Duodenal mucosa (tissue), 2 donors: ENCODE data around the gene SELENOV.

Experiments used
- H3K27ac ChIP-seq: one replicate; pipeline ENCODE4 v1.7.0; 2013; ENCODE audit warnings: low read depth, low read length
- H3K27me3 ChIP-seq, 2 donors: one replicate each; pipeline ENCODE4 v1.7.0; 2013; ENCODE audit warnings: low read length in 2 of 2, control low read depth in 1 of 2; ENCODE audit not compliant: insufficient read depth in 2 of 2, control insufficient read depth in 1 of 2
- H3K36me3 ChIP-seq, 2 donors: one replicate each; pipeline ENCODE4 v1.7.0; 2013; ENCODE audit warnings: low read length in 2 of 2, control low read depth in 1 of 2; ENCODE audit not compliant: insufficient read depth in 2 of 2, control insufficient read depth in 1 of 2
- H3K4me1 ChIP-seq, 2 donors: one replicate each; pipeline ENCODE4 v1.7.0; 2013; ENCODE audit warnings: low read length in 2 of 2, control low read depth in 1 of 2; ENCODE audit not compliant: insufficient read depth in 2 of 2, control insufficient read depth in 1 of 2
- H3K4me3 ChIP-seq, 2 donors: one replicate each; pipeline ENCODE4 v1.7.0; 2013; ENCODE audit warnings: low read length in 2 of 2, low read depth in 1 of 2
- H3K9ac ChIP-seq, 2 donors: one replicate each; pipeline ENCODE4 v1.7.0; 2013; ENCODE audit warnings: low read length in 2 of 2, low read depth in 1 of 2
- H3K9me3 ChIP-seq, 2 donors: one replicate each; pipeline ENCODE4 v1.7.0; 2013; ENCODE audit warnings: low read length in 2 of 2, control low read depth in 1 of 2; ENCODE audit not compliant: control insufficient read depth in 1 of 2

Gene SELENOV

GRCh38 chr19:39533791-39534190 lies 18.9 kb downstream of the SELENOV start:
- Histone ChIP-seq H3K9ac (no peak overlapping the region), H3K36me3 (no peaks in the 10 kb centered on the region), H3K27me3 (no peaks in the 10 kb centered on the region), H3K4me1 (peaks cover 1 to 14% of the 10 kb centered on the region in 2 donors), H3K4me3 (no peak overlapping the region), H3K27ac (no peak overlapping the region), H3K9me3 (no peaks in the 10 kb centered on the region)

GRCh38 chr19:39539165-39539517 lies 24.2 kb downstream of the SELENOV start:
- H3K27ac ChIP-seq, result peak overlapping the region; percentile 86
- peaks cover 0 to 3% of the 10 kb centered on the region in 2 donors for H3K27me3 ChIP-seq
- no peaks in the 10 kb centered on the region for H3K36me3 ChIP-seq
- no peaks in the 10 kb centered on the region for H3K9me3 ChIP-seq
- peak overlapping the region; percentile 85 to 87 for H3K9ac ChIP-seq
- peak overlapping the region; percentile 88 to 91 for H3K4me3 ChIP-seq
- H3K4me1 ChIP-seq, result peaks cover 6 to 17% of the 10 kb centered on the region in 2 donors

- peaks cover 6 to 17% of the 10 kb centered on the region in 2 donors for H3K4me1 ChIP-seq
- H3K27ac ChIP-seq, result peak within 1 kb of the TSS; percentile 86
- peaks cover 0 to 4% of the 10 kb centered on the region in 2 donors for H3K27me3 ChIP-seq
- H3K36me3 ChIP-seq, result no peaks in the 10 kb centered on the region
- no peaks in the 10 kb centered on the region for H3K9me3 ChIP-seq
- peak within 1 kb of the TSS; percentile 85 to 90 for H3K9ac ChIP-seq
- H3K4me3 ChIP-seq, result peak within 1 kb of the TSS; percentile 88 to 91
Observed at GRCh38 chr19:39539518-39540332, 24.8 kb downstream of the SELENOV start, which contains the start of gene EID2. Gene EID2, minus strand, starts transcription at chr19:39540161. Its CDS starts 82 bp downstream, at chr19:39540079.

- Histone ChIP-seq H3K4me1 (peaks cover 6 to 17% of the 10 kb centered on the region in 2 donors), H3K36me3 (no peaks in the 10 kb centered on the region), H3K27ac (no peak overlapping the region), H3K27me3 (peaks cover 0 to 4% of the 10 kb centered on the region in 2 donors), H3K9me3 (no peaks in the 10 kb centered on the region), H3K4me3 (peak overlapping the region in 1 of 2 donors; percentile 91), H3K9ac (peak overlapping the region in 1 of 2 donors; percentile 90)
Observed at GRCh38 chr19:39540333-39540673, 25.4 kb downstream of the SELENOV start.

GRCh38 chr19:39542206-39542605 lies 27.3 kb downstream of the SELENOV start:
- H3K4me3 ChIP-seq, result no peak overlapping the region
- H3K9me3 ChIP-seq, result no peaks in the 10 kb centered on the region
- no peak overlapping the region for H3K27ac ChIP-seq
- H3K9ac ChIP-seq, result no peak overlapping the region
- no peaks in the 10 kb centered on the region for H3K36me3 ChIP-seq
- peaks cover 6 to 17% of the 10 kb centered on the region in 2 donors for H3K4me1 ChIP-seq
- H3K27me3 ChIP-seq, result peaks cover 4 to 5% of the 10 kb centered on the region in 2 donors

- Histone ChIP-seq H3K9ac (no peak overlapping the region), H3K27me3 (peaks cover 4 to 7% of the 10 kb centered on the region in 2 donors), H3K9me3 (no peaks in the 10 kb centered on the region), H3K4me3 (no peak overlapping the region), H3K4me1 (peaks cover 6 to 14% of the 10 kb centered on the region in 2 donors), H3K27ac (no peak overlapping the region), H3K36me3 (no peaks in the 10 kb centered on the region)
Observed at GRCh38 chr19:39543477-39543857, 28.5 kb downstream of the SELENOV start.

- Histone ChIP-seq H3K9ac (no peak overlapping the region), H3K27ac (no peak overlapping the region), H3K36me3 (no peaks in the 10 kb centered on the region), H3K9me3 (no peaks in the 10 kb centered on the region), H3K4me3 (no peak overlapping the region), H3K27me3 (peaks cover 4 to 7% of the 10 kb centered on the region in 2 donors), H3K4me1 (peaks cover 0 to 5% of the 10 kb centered on the region in 2 donors)
Observed at GRCh38 chr19:39544226-39544903, 29.4 kb downstream of the SELENOV start.

- no peaks in the 10 kb centered on the region for H3K9me3 ChIP-seq
Observed at GRCh38 chr19:39544911-39545310, 30.0 kb downstream of the SELENOV start.

GRCh38 chr19:39546599-39546998 lies 31.7 kb downstream of the SELENOV start:
- H3K4me1 ChIP-seq, result no peaks in the 10 kb centered on the region
- no peaks in the 10 kb centered on the region for H3K9me3 ChIP-seq
- no peaks in the 10 kb centered on the region for H3K36me3 ChIP-seq
- no peak overlapping the region for H3K4me3 ChIP-seq
- H3K27ac ChIP-seq, result no peak overlapping the region
- H3K9ac ChIP-seq, result no peak overlapping the region
- peaks cover 4 to 7% of the 10 kb centered on the region in 2 donors for H3K27me3 ChIP-seq

More at GRCh38 chr19:39544911-39545310, 30.0 kb downstream of the SELENOV start:
- no peaks in the 10 kb centered on the region for H3K36me3 ChIP-seq
- no peak overlapping the region for H3K4me3 ChIP-seq
- H3K4me1 ChIP-seq, result peaks cover 0 to 4% of the 10 kb centered on the region in 2 donors
- H3K27ac ChIP-seq, result no peak overlapping the region
- peaks cover 4 to 7% of the 10 kb centered on the region in 2 donors for H3K27me3 ChIP-seq
- no peak overlapping the region for H3K9ac ChIP-seq

GRCh38 chr19:39550197-39550596 lies 35.3 kb downstream of the SELENOV start:
- Histone ChIP-seq H3K36me3 (no peaks in the 10 kb centered on the region), H3K4me3 (no peak overlapping the region), H3K9me3 (no peaks in the 10 kb centered on the region), H3K4me1 (no peaks in the 10 kb centered on the region), H3K9ac (no peak overlapping the region), H3K27ac (no peak overlapping the region), H3K27me3 (peaks cover 4 to 7% of the 10 kb centered on the region in 2 donors)
